GM18517 (cell line): Measurements from ENCODE around the gene EXOC3L1.
A peak's percentile ranks its signal among the peaks of the same experiment; 100 is the strongest.

ENCODE experiments used
- ATAC-seq: cut with Tn5 transposase; IDR thresholded peaks from one replicate; pipeline ENCODE4 v1.9.1; 2021; ENCODE audit warnings: mild to moderate bottlenecking, moderate library complexity; ENCODE audit not compliant: unreplicated experiment

The EXOC3L1 gene

DNA sequence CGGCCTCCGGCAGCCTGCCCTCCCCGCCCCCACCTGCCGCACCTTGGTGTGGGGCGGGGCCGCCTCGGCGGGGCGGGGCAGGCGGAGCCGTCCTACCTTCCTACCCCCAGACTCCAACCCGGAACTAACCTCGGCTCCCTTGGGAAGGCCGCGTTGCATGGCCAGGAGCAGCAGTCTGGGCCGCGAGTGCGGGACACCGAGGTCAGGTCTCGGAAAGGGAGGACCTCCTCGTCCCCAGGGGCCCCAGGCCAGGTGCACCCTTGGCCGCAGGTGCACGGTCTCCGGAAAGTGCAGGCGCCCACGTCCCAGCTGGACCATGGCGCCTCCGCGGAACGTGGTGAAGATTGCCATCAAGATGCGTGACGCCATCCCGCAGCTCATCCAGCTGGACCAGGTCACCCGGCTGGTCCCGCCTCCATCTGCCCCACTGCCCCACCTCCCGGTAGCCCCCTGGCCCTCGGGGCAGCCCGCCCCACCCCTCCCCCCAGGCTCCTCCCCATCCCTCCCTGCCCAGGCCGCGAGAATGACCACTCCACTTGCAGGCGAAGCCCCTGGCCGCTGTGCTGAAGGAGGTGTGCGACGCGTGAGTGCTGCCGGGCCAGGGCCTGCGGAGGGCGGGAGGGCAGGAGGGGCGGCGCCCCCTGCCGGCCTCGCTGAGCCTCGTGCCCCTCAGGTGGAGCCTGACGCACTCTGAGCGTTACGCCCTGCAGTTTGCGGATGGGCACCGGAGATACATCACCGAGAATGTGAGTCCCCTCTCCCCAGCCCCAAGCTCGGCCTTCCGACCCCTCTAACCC, 9.3 kb upstream of the EXOC3L1 start, which contains the start of gene ELMO3:
TSS of gene ELMO3 (plus strand) at position 121 of the 797 bp plus-strand sequence. CDS start at position 317, 196 bp downstream.
- no peak for ATAC-seq

DNA sequence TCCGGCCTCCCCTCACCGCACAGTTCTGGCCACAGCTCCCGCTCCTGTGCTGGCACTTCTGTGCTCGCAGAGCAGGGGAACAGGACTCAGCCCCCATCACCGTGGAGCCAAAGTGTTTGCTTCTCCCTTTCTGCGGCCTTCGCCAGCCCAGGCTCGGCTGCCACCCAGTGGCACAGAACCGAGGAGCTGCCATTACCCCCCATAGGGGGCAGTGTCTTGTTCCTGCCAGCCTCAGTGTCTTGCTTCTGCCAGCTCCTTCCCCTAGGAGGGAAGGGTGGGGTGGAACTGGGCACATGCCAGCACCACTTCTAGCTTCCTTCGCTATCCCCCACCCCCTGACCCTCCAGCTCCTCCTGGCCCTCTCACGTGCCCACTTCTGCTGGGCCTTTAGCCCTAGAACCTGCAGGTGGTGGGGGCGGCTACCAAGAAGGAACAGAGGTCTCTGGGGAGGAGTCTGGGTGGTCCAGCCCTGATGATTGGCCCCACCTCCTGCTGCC, 8.3 kb upstream of the EXOC3L1 start:
- ATAC-seq = no peak

GRCh38 chr16:67197704-67198103, 7.8 kb upstream of the EXOC3L1 start:
- no peak for ATAC-seq

GRCh38 chr16:67196881-67197280, 6.9 kb upstream of the EXOC3L1 start:
- ATAC-seq = no peak

DNA sequence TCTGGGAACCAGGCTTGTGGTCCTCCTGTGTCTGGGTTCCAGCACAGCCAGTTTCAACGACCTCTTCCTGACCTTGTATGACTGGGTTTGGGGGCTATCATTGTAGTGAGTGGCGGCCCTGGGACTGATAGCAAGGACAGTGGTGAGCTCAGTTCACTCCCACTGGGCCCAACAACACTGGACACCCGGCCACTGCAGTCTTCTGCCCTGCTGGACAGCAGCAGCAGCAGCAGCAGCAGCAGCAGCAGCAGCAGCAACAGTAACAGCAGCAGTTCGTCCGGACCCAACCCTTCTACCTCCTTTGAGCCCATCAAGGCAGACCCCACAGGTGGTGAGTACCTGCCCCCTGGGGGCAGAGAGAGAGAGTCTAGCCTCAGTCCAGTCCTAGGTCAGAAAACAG, 5.7 kb upstream of the EXOC3L1 start:
- ATAC-seq = no peak

GRCh38 chr16:67194260-67194659, 4.3 kb upstream of the EXOC3L1 start:
- ATAC-seq = no peak

- ATAC-seq = no peak
Measured at GRCh38 chr16:67193536-67193935, 3.6 kb upstream of the EXOC3L1 start.

- ATAC-seq = no peak
Measured at GRCh38 chr16:67192781-67193361, 2.9 kb upstream of the EXOC3L1 start.

DNA sequence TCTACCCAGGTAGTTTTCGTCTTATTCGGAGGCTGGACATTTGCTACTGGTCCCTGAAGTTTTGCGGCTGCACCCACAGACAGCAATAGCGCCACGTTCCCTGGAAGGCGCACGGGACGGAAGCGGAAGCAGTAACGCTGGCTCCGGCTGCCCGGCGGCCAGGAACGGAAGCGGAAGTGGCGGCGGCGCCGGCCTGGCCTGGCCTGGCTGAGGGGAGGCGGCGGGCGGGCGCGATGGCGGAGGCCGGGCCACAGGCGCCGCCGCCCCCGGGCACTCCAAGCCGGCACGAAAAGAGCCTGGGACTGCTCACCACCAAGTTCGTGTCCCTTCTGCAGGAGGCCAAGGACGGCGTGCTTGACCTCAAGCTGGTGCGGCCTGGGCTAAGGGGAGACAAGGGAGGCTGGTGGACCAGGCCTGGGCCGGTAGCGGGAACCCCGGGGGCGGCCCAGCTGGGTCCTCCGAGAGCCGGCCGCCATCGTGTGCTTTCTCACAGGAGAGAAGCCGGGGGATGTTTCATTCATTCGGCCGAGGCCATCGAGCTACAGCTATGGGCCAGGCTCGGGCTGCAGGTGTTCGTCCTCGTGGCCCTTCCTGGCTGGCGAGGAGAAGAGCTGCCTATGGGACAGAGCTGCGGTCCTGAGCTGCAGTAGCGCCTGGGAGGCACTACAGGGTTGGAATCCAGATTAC, 2.2 kb upstream of the EXOC3L1 start, which contains the start of gene E2F4:
TSS of gene E2F4 (plus strand) at position 161 of the 687 bp plus-strand sequence. CDS start at position 234, 73 bp downstream.
- ATAC-seq = peak; percentile 64

DNA sequence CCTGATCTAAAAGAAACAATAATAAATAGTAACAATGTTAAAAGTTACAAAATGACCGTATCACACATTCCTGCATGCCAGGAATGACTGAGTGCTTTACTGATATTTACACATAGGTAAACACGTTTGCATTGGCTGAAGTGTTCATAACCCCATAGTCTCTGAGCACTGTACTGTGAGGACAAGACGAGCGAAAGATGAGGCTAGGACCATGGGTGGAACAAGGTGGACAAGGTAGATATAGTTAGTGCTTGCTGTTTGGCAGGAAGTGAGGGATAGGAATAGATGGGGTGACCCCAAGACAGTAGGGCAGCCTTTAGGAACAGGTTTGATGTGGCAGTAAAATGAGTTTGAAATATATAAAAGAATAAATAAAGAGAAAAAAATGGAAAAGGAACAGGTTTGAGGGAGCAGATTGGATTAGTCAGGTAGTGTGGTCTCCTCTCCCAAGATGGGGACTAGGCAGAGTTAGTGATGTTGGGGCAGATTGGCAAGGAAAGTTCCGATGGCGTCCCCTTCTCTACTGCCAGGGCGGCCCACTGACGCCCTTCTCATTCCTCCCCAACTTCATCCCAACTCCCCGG, 1.6 kb upstream of the EXOC3L1 start:
- ATAC-seq = peak; percentile 3

- ATAC-seq = no peak
Measured at GRCh38 chr16:67190448-67191399, 788 bp upstream of the EXOC3L1 start.

- ATAC-seq = no peak
Measured at GRCh38 chr16:67188798-67189197, 1.1 kb downstream of the EXOC3L1 start.

GRCh38 chr16:67188323-67188722, 1.6 kb downstream of the EXOC3L1 start:
- ATAC-seq = no peak

DNA sequence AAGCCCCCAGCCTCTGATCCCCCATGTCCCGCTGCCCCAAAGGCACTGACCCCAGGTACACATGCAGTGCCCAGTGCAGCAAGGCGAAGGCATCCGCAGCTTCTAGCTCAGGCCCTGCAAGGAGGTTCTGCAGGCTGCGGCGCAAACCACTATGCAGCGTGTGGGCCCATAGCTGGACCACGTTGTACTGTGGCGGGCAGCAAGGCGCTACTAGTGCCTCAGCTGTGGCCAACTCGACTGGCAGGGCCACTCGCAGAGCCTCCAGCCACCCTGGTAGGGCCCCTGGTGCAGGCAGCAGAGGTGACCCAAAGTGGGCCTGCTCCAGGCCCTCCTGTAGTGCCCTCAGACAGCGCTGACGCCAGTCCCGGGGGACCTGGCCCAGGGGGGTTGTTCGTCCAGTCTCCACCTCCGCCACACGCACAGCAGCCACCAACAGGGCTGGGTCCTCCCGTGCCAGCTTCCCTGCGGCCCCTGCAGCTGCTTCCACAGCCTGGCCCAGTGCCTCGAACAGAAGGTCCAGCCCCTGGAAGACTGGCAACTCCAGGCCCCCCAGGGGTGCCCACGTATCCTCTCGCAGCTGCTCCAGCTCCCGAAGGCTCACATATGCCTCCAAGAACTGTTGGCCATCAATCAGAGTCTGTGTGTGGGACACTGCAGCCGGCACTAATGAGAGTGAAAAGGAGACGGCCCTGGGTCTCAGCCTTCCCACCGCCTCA, 2.6 kb downstream of the EXOC3L1 start:
- ATAC-seq = no peak

DNA sequence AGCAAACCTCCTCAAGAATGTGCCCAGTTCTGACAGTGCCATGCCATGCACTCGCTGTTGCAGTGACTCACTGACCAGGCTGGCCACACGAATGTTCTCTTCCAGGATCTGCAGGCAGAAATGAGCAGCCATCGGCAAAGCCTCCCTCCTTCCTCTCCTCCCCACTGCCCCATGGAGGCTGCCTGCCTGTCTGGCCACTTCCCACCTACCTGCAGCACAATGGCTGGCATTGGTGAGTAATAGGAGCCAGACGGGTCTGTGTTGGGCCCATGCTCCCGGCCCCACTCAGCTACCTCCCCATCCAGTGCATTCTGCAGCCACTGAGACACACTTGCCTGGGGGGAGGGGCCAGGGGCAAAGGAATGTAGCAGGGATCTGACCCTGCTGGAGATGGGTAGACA, 3.4 kb downstream of the EXOC3L1 start:
- no peak for ATAC-seq

GRCh38 chr16:67185651-67186134, 4.2 kb downstream of the EXOC3L1 start:
- no peak for ATAC-seq

DNA sequence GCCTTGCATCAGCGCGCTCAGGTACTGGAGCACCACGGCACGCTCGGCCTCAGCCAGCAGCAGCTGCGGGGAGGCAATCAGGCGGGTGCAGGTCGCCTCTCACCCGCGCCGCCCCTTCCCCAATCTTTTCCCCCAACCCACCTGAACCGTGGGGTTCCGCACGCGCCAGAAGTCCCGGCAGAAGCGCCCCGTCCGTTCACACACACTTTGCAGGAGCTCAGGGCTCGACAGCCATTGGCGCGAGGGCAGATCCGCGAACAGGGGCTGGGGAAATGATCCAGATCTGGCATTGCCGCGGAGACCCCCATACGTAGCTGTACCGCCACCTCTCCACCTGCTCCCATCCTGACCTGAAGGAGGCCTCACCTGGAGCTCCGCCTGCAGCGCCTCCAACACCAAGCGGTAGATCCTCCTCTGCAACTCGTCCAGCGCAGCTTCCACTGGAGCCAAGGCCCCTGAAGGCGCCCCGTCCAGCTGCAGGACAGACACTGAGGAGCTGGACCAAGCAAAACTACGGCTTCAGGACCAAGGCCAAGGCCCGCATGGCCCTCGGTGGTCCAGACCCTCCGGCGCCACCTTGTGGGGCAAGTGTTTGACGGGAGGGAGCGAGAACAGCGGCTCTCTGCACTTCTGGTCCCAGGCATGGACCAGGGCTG, 4.8 kb downstream of the EXOC3L1 start:
- ATAC-seq = peak; percentile 30

- ATAC-seq = no peak
Measured at GRCh38 chr16:67184453-67184994, 5.4 kb downstream of the EXOC3L1 start.
